Neutrophil (primary cell): ENCODE measurements around the gene DIRAS1.
"Not testable (repeated sequence)": the region's sequence is repeated elsewhere in the genome, so short reads cannot be mapped to it uniquely, and the experiment has no call there.

Source experiments
- H3K27ac ChIP-seq: fragments of 200-600 bp; sonication (generic); 2 replicates; pipeline ENCODE4 v1.5.1; 2016; ENCODE audit warnings: mild to moderate bottlenecking, moderate library complexity
- H3K27me3 ChIP-seq: fragments of 200-600 bp; sonication (generic); 2 replicates; pipeline ENCODE4 v1.6.0; 2016; ENCODE audit warnings: mild to moderate bottlenecking
- H3K36me3 ChIP-seq: fragments of 200-600 bp; sonication (generic); 2 replicates; pipeline ENCODE4 v1.5.1; 2017
- H3K4me1 ChIP-seq, 2 experiments: fragments of 200-600 bp in 1 of 2; sonication (generic) in 1 of 2; 1 replicate in 1 of 2; 2 replicates in 1 of 2; pipeline versions ENCODE4 v1.5.1 to v1.6.1; 2013 to 2016; ENCODE audit warnings: low read depth in 1 of 2, low read length in 1 of 2, mild to moderate bottlenecking in 1 of 2, moderate library complexity in 1 of 2; ENCODE audit not compliant: control insufficient read depth in 1 of 2, insufficient read depth in 1 of 2
- H3K4me3 ChIP-seq, 2 experiments: fragments of 200-600 bp in 1 of 2; sonication (generic) in 1 of 2; 1 replicate in 1 of 2; 2 replicates in 1 of 2; pipeline ENCODE4 v1.5.1; 2013 to 2016; ENCODE audit warnings: low read depth in 1 of 2, low read length in 1 of 2, mild to moderate bottlenecking in 1 of 2, moderate library complexity in 1 of 2
- H3K9me3 ChIP-seq: fragments of 200-600 bp; sonication (generic); 2 replicates; pipeline ENCODE4 v1.5.1; 2016
- CTCF ChIP-seq: fragments of 200-600 bp; sonication (generic); IDR thresholded peaks from 2 replicates; pipeline ENCODE4 v1.5.1; 2016; ENCODE audit warnings: antibody characterized with exemption

Gene DIRAS1

GRCh38 chr19:2714531-2715269 lies 6.5 kb downstream of the DIRAS1 start:
- H3K9me3 ChIP-seq = no peaks in the 10 kb centered on the region
- H3K27ac ChIP-seq = no peak overlapping the region
- no peak for TF ChIP-seq CTCF
- H3K4me1 ChIP-seq = peaks cover 9 to 13% of the 10 kb centered on the region in 2 experiments
- H3K27me3 ChIP-seq = peaks cover 30% of the 10 kb centered on the region
- H3K4me3 ChIP-seq = no peak overlapping the region
- H3K36me3 ChIP-seq = no peaks in the 10 kb centered on the region

GRCh38 chr19:2714102-2714501 lies 7.1 kb downstream of the DIRAS1 start:
- not testable (repeated sequence) for H3K9me3 ChIP-seq, H3K4me3 ChIP-seq, H3K36me3 ChIP-seq, H3K27ac ChIP-seq
- Histone ChIP-seq H3K27me3 (peaks cover 24% of the 10 kb centered on the region), H3K4me1 (peaks cover 9 to 13% of the 10 kb centered on the region in 2 experiments)

- Histone ChIP-seq H3K4me1 (peaks cover 9 to 13% of the 10 kb centered on the region in 2 experiments), H3K27me3 (peaks cover 14% of the 10 kb centered on the region)
- H3K27ac ChIP-seq, H3K4me3 ChIP-seq, H3K9me3 ChIP-seq, H3K36me3 ChIP-seq: not testable (repeated sequence)
Measured at GRCh38 chr19:2713170-2713569, 8.0 kb downstream of the DIRAS1 start.

- H3K27me3 ChIP-seq = peaks cover 1% of the 10 kb centered on the region
- no peak overlapping the region for H3K4me3 ChIP-seq
- H3K4me1 ChIP-seq = peaks cover 9 to 13% of the 10 kb centered on the region in 2 experiments
- no peak overlapping the region for H3K27ac ChIP-seq
- H3K9me3 ChIP-seq = no peaks in the 10 kb centered on the region
- no peaks in the 10 kb centered on the region for H3K36me3 ChIP-seq
- TF ChIP-seq CTCF = no peak
Measured at GRCh38 chr19:2711875-2712205, 9.3 kb downstream of the DIRAS1 start.

GRCh38 chr19:2711172-2711874 lies 9.8 kb downstream of the DIRAS1 start:
- H3K4me1 ChIP-seq = peaks cover 9 to 13% of the 10 kb centered on the region in 2 experiments
- no peaks in the 10 kb centered on the region for H3K27me3 ChIP-seq
- no peak overlapping the region for H3K4me3 ChIP-seq
- H3K27ac ChIP-seq = no peak overlapping the region
- TF ChIP-seq CTCF = no peak
- no peaks in the 10 kb centered on the region for H3K36me3 ChIP-seq
- H3K9me3 ChIP-seq = no peaks in the 10 kb centered on the region

GRCh38 chr19:2706251-2706650 lies 14.9 kb downstream of the DIRAS1 start:
- no peak for TF ChIP-seq CTCF
- H3K27me3 ChIP-seq = no peaks in the 10 kb centered on the region
- H3K4me1 ChIP-seq = peaks cover 16 to 21% of the 10 kb centered on the region in 2 experiments
- no peak overlapping the region for H3K4me3 ChIP-seq
- no peaks in the 10 kb centered on the region for H3K36me3 ChIP-seq
- no peak overlapping the region for H3K27ac ChIP-seq
- no peaks in the 10 kb centered on the region for H3K9me3 ChIP-seq
